ENCODE results near the gene FAM229A. TPM values are rescaled to one million over a fixed set of nuclear protein-coding genes. Genes with fewer than 3 reads are reported as not detected.

The FAM229A gene
- total RNA-seq, 2 experiments from 2014 or later, result 8.2 to 8.5 TPM

GRCh38 chr1:32352831-32353383, 9.4 kb downstream of the FAM229A start:
- no peak for DNase-seq
- Mint-ChIP-seq H3K9me3 (peaks cover 4% of the 10 kb centered on the region), H3K36me3 (ENCODE audit: low read depth) (peaks cover 6% of the 10 kb centered on the region), H3K27me3 (no peaks in the 10 kb centered on the region), H3K4me3 (no peak overlapping the region), H3K4me1 (peaks cover 45% of the 10 kb centered on the region), H3K27ac (no peak overlapping the region)
- ChIA-PET CTCF (interaction anchor here (0.5 to 2.4 kb wide), 11 partner anchors 11 to 595 kb away, joined by 3 to 6 read pairs (median 3); partner anchors contain the start of gene MARCKSL1), POLR2A (interaction anchor here (0.6 to 0.7 kb wide), 3 partner anchors 18 to 639 kb away, joined by 3 to 6 read pairs (median 3); no protein-coding TSS in a partner anchor)

GRCh38 chr1:32352239-32352745, 10.0 kb downstream of the FAM229A start:
- POLR2A ChIA-PET, result interaction anchor here (0.6 to 0.7 kb wide), 3 partner anchors 18 to 640 kb away, joined by 3 to 6 read pairs (median 3); no protein-coding TSS in a partner anchor
- H3K4me1 Mint-ChIP-seq, result peaks cover 46% of the 10 kb centered on the region
- CTCF ChIA-PET, result interaction anchor here (0.7 to 2.4 kb wide), 9 partner anchors 10 to 595 kb away, joined by 3 to 6 read pairs (median 4); partner anchors contain the start of gene MARCKSL1
- H3K27me3 Mint-ChIP-seq, result no peaks in the 10 kb centered on the region
- H3K9me3 Mint-ChIP-seq, result peaks cover 4% of the 10 kb centered on the region
- H3K36me3 Mint-ChIP-seq (ENCODE audit: low read depth), result peaks cover 6% of the 10 kb centered on the region
- peak overlapping the region; percentile 48 for H3K4me3 Mint-ChIP-seq
- peak overlapping the region; percentile 25 for H3K27ac Mint-ChIP-seq
- no peak for DNase-seq

- POLR2A ChIA-PET, result no interaction called here
- peak; percentile 93 for DNase-seq
- peak overlapping the region; percentile 79 for H3K4me3 Mint-ChIP-seq
- CTCF ChIA-PET, result interaction anchor here (0.9 to 2.4 kb wide), 8 partner anchors 10 to 594 kb away, joined by 3 to 7 read pairs (median 4); partner anchors contain the start of genes FAM229A, MARCKSL1 and TSSK3
- peak overlapping the region; percentile 77 for H3K27ac Mint-ChIP-seq
- peaks cover 4% of the 10 kb centered on the region for H3K9me3 Mint-ChIP-seq
- peaks cover 6% of the 10 kb centered on the region for H3K36me3 Mint-ChIP-seq (ENCODE audit: low read depth)
- H3K27me3 Mint-ChIP-seq, result peaks cover under 1% of the 10 kb centered on the region
- H3K4me1 Mint-ChIP-seq, result peaks cover 45% of the 10 kb centered on the region
Observed at GRCh38 chr1:32351399-32352238, 10.7 kb downstream of the FAM229A start.

- CTCF ChIA-PET, result interaction anchor here (0.5 to 2.4 kb wide), 8 partner anchors 8 to 687 kb away, joined by 3 to 7 read pairs (median 4); partner anchors contain the start of genes FAM229A, MARCKSL1 and TSSK3
- peaks cover 43% of the 10 kb centered on the region for H3K4me1 Mint-ChIP-seq
- H3K36me3 Mint-ChIP-seq (ENCODE audit: low read depth), result peaks cover 6% of the 10 kb centered on the region
- DNase-seq, result no peak
- H3K27me3 Mint-ChIP-seq, result peaks cover 2% of the 10 kb centered on the region
- POLR2A ChIA-PET, result no interaction called here
- H3K4me3 Mint-ChIP-seq, result peak overlapping the region; percentile 79
- H3K9me3 Mint-ChIP-seq, result peaks cover 4% of the 10 kb centered on the region
- peak overlapping the region; percentile 77 for H3K27ac Mint-ChIP-seq
Observed at GRCh38 chr1:32350785-32351398, 11.4 kb downstream of the FAM229A start.

GRCh38 chr1:32349211-32349708, 13.0 kb downstream of the FAM229A start:
- peak overlapping the region; percentile 60 for H3K27ac Mint-ChIP-seq
- H3K9me3 Mint-ChIP-seq, result peaks cover 4% of the 10 kb centered on the region
- DNase-seq, result no peak
- peaks cover 6% of the 10 kb centered on the region for H3K36me3 Mint-ChIP-seq (ENCODE audit: low read depth)
- CTCF ChIA-PET, result interaction anchor here (1.6 kb wide), 1 partner anchor 101 kb away, joined by 3 read pairs; no protein-coding TSS in a partner anchor
- H3K4me1 Mint-ChIP-seq, result peaks cover 51% of the 10 kb centered on the region
- H3K4me3 Mint-ChIP-seq, result no peak overlapping the region
- POLR2A ChIA-PET, result no interaction called here
- peaks cover 4% of the 10 kb centered on the region for H3K27me3 Mint-ChIP-seq

- H3K27ac Mint-ChIP-seq, result no peak overlapping the region
- POLR2A ChIA-PET, result interaction anchor here (1.1 kb wide), 1 partner anchor 9 kb away, joined by 3 read pairs; no protein-coding TSS in a partner anchor
- no peak for DNase-seq
- H3K4me1 Mint-ChIP-seq, result peaks cover 57% of the 10 kb centered on the region
- H3K4me3 Mint-ChIP-seq, result no peak overlapping the region
- CTCF ChIA-PET, result interaction anchor here (1.3 to 2.5 kb wide), 3 partner anchors 9 to 98 kb away, joined by 3 to 8 read pairs (median 6); no protein-coding TSS in a partner anchor
- peaks cover 6% of the 10 kb centered on the region for H3K36me3 Mint-ChIP-seq (ENCODE audit: low read depth)
- H3K9me3 Mint-ChIP-seq, result peaks cover 4% of the 10 kb centered on the region
- peaks cover 4% of the 10 kb centered on the region for H3K27me3 Mint-ChIP-seq
Observed at GRCh38 chr1:32346532-32347157, 15.6 kb downstream of the FAM229A start.

- POLR2A ChIA-PET, result interaction anchor here (2.0 kb wide), 1 partner anchor 9 kb away, joined by 5 read pairs; the partner anchor contains the start of gene MARCKSL1
- no peak for DNase-seq
- H3K4me1 Mint-ChIP-seq, result peaks cover 52% of the 10 kb centered on the region
Observed at GRCh38 chr1:32345289-32345827, 16.9 kb downstream of the FAM229A start.

GRCh38 chr1:32342704-32343103, 19.6 kb downstream of the FAM229A start:
- Mint-ChIP-seq H3K4me1 (peaks cover 39% of the 10 kb centered on the region), H3K36me3 (ENCODE audit: low read depth) (no peaks in the 10 kb centered on the region), H3K4me3 (no peak overlapping the region), H3K27ac (peak overlapping the region; percentile 63), H3K9me3 (no peaks in the 10 kb centered on the region), H3K27me3 (peaks cover 4% of the 10 kb centered on the region)
- no peak for DNase-seq
- ChIA-PET POLR2A (interaction anchor here (0.6 kb wide), 1 partner anchor 133 kb away, joined by 3 read pairs; no protein-coding TSS in a partner anchor), CTCF (interaction anchor here (0.8 to 1.2 kb wide), 2 partner anchors 8 to 95 kb away, joined by 3 to 4 read pairs; no protein-coding TSS in a partner anchor)

More at GRCh38 chr1:32345289-32345827, 16.9 kb downstream of the FAM229A start:
- Mint-ChIP-seq H3K4me3 (no peak overlapping the region), H3K36me3 (ENCODE audit: low read depth) (no peaks in the 10 kb centered on the region), H3K27me3 (peaks cover 4% of the 10 kb centered on the region), H3K27ac (no peak overlapping the region), H3K9me3 (no peaks in the 10 kb centered on the region)
- CTCF ChIA-PET, result interaction anchor here (0.6 to 2.6 kb wide), 11 partner anchors 9 to 589 kb away, joined by 3 to 10 read pairs (median 3); partner anchors contain the start of gene MARCKSL1

- ChIA-PET CTCF (interaction anchor here (0.6 to 1.5 kb wide), 5 partner anchors 9 to 256 kb away, joined by 3 to 5 read pairs (median 3); no protein-coding TSS in a partner anchor), POLR2A (no interaction called here)
- Mint-ChIP-seq H3K4me1 (peaks cover 46% of the 10 kb centered on the region), H3K36me3 (ENCODE audit: low read depth) (no peaks in the 10 kb centered on the region), H3K9me3 (no peaks in the 10 kb centered on the region), H3K4me3 (no peak overlapping the region), H3K27ac (peak overlapping the region; percentile 63), H3K27me3 (peaks cover 4% of the 10 kb centered on the region)
- DNase-seq, result no peak
Observed at GRCh38 chr1:32341971-32342370, 20.3 kb downstream of the FAM229A start.

- ChIA-PET POLR2A (no interaction called here), CTCF (interaction anchor here (0.6 to 1.5 kb wide), 3 partner anchors 11 to 255 kb away, joined by 3 to 5 read pairs (median 3); no protein-coding TSS in a partner anchor)
- Mint-ChIP-seq H3K9me3 (no peaks in the 10 kb centered on the region), H3K27me3 (peaks cover 2% of the 10 kb centered on the region), H3K36me3 (ENCODE audit: low read depth) (no peaks in the 10 kb centered on the region), H3K4me3 (no peak overlapping the region), H3K4me1 (peaks cover 50% of the 10 kb centered on the region), H3K27ac (no peak overlapping the region)
- no peak for DNase-seq
Observed at GRCh38 chr1:32341186-32341757, 21.0 kb downstream of the FAM229A start.

Data from activated CD4-positive, alpha-beta T cell treated with anti-CD3 and anti-CD28 coated beads, Interleukin-2, amount 10 ng/mL, durations not matched to agents 7 days and 5 days (primary cell).